HepG2 (cell line): Measurements from ENCODE around the gene ATP1A1. TPM values are rescaled to one million over a fixed set of nuclear protein-coding genes. Genes with fewer than 3 reads are reported as not detected.

ENCODE experiments used
- ATF5 ChIP-seq: sonication (generic); formaldehyde crosslinking; IDR thresholded peaks from 2 replicates; pipeline ENCODE4 v1.4.0; 2020; ENCODE audit warnings: mild to moderate bottlenecking, low read depth, missing genetic modification reagents
- BATF2 ChIP-seq: sonication (generic); formaldehyde crosslinking; IDR thresholded peaks from 2 replicates; pipeline ENCODE4 v1.8.0; 2022; ENCODE audit warnings: mild to moderate bottlenecking, missing genetic modification reagents, moderate library complexity
- ELF1 ChIP-seq: sonication (generic); formaldehyde crosslinking; IDR thresholded peaks from 2 replicates; pipeline ENCODE4 v1.4.0; 2020; ENCODE audit warnings: missing genetic modification reagents
- HMGA1 ChIP-seq: sonication (generic); formaldehyde crosslinking; conservative IDR thresholded peaks from 2 replicates; pipeline ENCODE4 v1.4.0; 2020; ENCODE audit warnings: missing genetic modification reagents
- JARID2 ChIP-seq: sonication (generic); formaldehyde crosslinking; IDR thresholded peaks from 2 replicates; pipeline ENCODE4 v1.8.1; 2023; ENCODE audit warnings: missing genetic modification reagents, inconsistent platforms; ENCODE audit not compliant: insufficient replicate concordance
- KLF12 ChIP-seq: sonication (generic); formaldehyde crosslinking; IDR thresholded peaks from 2 replicates; pipeline ENCODE4 v1.4.0; 2020; ENCODE audit warnings: missing genetic modification reagents, borderline replicate concordance
- NFE2 ChIP-seq: sonication (generic); formaldehyde crosslinking; IDR thresholded peaks from 2 replicates; pipeline ENCODE4 v1.4.0; 2020; ENCODE audit warnings: missing genetic modification reagents
- ZBTB34 ChIP-seq: sonication (generic); formaldehyde crosslinking; IDR thresholded peaks from 2 replicates; pipeline ENCODE4 v1.8.0; 2022; ENCODE audit warnings: mild to moderate bottlenecking, missing genetic modification reagents
- ZBTB40 ChIP-seq, 2 experiments: fragments of 450-650 bp in 1 of 2; sonication (generic) in 1 of 2; formaldehyde crosslinking in 1 of 2; IDR thresholded peaks; 2 replicates each; pipeline versions ENCODE4 v1.6.1 to v1.8.0; 2016 to 2022; ENCODE audit warnings: antibody characterized with exemption in 1 of 2, mild to moderate bottlenecking in 1 of 2, missing genetic modification reagents in 1 of 2
- ZNF644 ChIP-seq: IDR thresholded peaks from 2 replicates; pipeline ENCODE4 v1.6.1; 2016; ENCODE audit warnings: low read depth
- ZXDC ChIP-seq: sonication (generic); formaldehyde crosslinking; IDR thresholded peaks from 2 replicates; pipeline ENCODE4 v1.5.0; 2020; ENCODE audit warnings: mild to moderate bottlenecking, missing genetic modification reagents
- polyA plus RNA-seq, 8 experiments: library from polyadenylated mRNA; depleted of rRNA in 3 of 8; stranded (reverse) in 7 of 8; unstranded in 1 of 8; fragments of >200 nt; fragmentation: Illumina TruSeq in 4 of 8; extraction: Trizol in 4 of 8; gene quantifications; 2 replicates each; pipeline versions ENCODE4 v1.2.1 to v1.2.3, GENCODE V29; 2011 to 2016; ENCODE audit warnings: low read depth in 4 of 8, missing spikeins in 1 of 8, mixed read lengths in 1 of 8; ENCODE audit not compliant: insufficient read depth in 1 of 8
- total RNA-seq, 5 experiments: library from RNA; depleted of rRNA; stranded (reverse); fragments of >200 nt; fragmentation: Illumina TruSeq; extraction: Trizol; gene quantifications; 2 replicates each; pipeline ENCODE4 v1.2.3, GENCODE V29; 2016; ENCODE audit warnings: low read depth in 1 of 5

The ATP1A1 gene
- total and polyA plus RNA-seq, 2 of the 13 experiments (the other 11 are each of a cell fraction or from before 2014, with no cell fraction given), result 280 to 705 TPM

- TF ChIP-seq ZBTB34 (CRISPR knock-in tag) (no peak), HMGA1 (CRISPR knock-in tag) (no peak), KLF12 (CRISPR knock-in tag) (0 out of 2 replicates have a peak, but pooled peaks have one; percentile 55), JARID2 (CRISPR knock-in tag) (no peak), ZXDC (CRISPR knock-in tag) (no peak), ZBTB40 (IDR thresholded peaks at IDR 0.05) (no peak), ZBTB40 (CRISPR knock-in tag; IDR thresholded peaks at IDR 0.05) (0 out of 2 replicates have a peak, but pooled peaks have one; percentile 26), BATF2 (no peak), ATF5 (no peak), NFE2 (no peak), ZNF644 (no peak), ELF1 (CRISPR knock-in tag) (peak; percentile 44; the same call in 1 of the 2 replicates)
Observed at GRCh38 chr1:116372651-116373430, at the start of gene ATP1A1 (continued).
